HG03064 (cell line): ENCODE measurements around the gene SKAP2.

Experiments
- ATAC-seq: cut with Tn5 transposase; IDR thresholded peaks from one replicate; pipeline ENCODE4 v1.9.1; 2021; ENCODE audit warnings: low read depth; ENCODE audit not compliant: unreplicated experiment

The SKAP2 gene

DNA sequence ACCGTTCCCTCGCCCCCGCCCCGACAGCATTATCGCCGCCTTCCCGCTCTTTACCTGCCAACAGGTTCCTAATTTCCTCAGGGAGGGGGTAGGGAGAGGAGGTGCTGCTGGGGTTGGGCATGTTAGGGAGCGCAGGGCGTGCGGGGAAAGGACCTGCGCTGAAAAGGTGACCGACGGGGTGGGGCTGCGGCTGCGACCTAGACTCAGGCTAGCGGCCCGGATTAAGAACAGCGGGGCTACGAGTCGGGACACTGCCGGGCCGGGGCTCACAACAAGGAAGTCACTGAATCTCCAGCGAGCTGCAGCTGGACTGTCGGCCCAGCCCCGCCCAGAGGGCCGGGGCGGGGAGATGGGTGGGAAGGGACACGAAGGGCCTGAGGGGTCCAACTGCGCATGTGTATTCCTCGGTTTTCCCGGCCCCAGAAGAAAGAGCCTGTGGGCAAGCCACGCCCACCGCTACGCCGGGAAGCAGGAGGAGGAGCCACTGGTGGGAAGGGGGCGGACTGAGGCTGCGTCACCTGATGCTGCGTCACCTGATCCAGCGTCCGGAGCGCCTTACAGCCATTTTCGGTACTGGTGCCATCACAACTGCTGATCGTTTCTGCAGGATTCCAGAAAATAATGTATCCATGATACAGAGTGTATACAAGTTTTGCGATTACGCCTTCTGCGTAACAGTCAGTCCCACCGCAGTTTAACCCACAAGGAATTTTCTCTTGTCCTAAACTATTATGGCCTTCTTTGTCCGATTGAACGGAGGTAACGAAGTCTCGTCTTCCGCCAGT lies at the start of gene SKAP2:
Gene SKAP2, minus strand, starts transcription at position 282 of the 785 bp plus-strand sequence. Its CDS starts 161 bp downstream, at position 121.
- ATAC-seq, result peak; percentile 94

- no peak for ATAC-seq
Measured at GRCh38 chr7:26912933-26913536, 48.6 kb upstream of the SKAP2 start.

DNA sequence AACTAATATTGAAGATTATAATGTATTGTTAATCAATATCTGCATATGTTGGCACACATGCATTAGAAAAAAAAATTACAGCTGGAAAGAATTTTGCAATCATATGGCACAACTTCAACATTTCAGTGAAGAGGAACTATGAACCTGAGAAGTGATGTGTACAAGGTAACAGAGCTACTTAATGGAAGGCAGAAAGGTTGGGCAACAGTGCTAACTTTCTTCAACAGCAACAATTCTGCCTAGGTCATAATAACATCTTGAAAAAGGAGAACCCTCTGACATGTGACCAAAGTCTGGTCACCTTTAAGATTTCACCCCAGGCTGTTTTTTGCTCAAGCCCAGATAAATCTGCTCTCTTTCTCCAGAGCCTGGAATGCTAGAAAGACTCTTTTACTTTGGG lies 47.9 kb upstream of the SKAP2 start:
- ATAC-seq, result no peak

- no peak for ATAC-seq
Measured at GRCh38 chr7:26910221-26910620, 45.8 kb upstream of the SKAP2 start.

GRCh38 chr7:26900251-26900650 lies 35.9 kb upstream of the SKAP2 start:
- no peak for ATAC-seq

GRCh38 chr7:26899519-26899918 lies 35.1 kb upstream of the SKAP2 start:
- ATAC-seq, result no peak

DNA sequence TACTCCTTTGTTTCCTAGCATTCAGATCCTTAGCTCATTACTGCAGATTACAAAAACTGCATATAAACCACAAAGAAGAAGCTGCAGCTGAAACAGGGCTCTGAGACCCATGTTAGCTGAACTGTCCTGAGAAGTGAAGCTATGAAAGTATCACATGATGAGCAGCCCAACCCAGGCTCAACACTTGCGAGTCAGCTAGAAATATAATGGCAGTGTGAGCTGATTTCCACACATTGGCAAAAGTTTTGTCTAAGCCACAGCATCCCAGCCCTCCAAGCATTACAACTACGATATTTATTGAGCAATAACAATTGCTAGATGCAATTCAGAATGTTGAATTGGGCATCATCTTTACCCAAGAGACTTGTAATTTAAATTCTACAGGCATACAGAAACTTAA lies 34.5 kb upstream of the SKAP2 start:
- no peak for ATAC-seq

GRCh38 chr7:26897928-26898327 lies 33.5 kb upstream of the SKAP2 start:
- no peak for ATAC-seq

- ATAC-seq, result no peak
Measured at GRCh38 chr7:26891400-26892350, 27.3 kb upstream of the SKAP2 start.

DNA sequence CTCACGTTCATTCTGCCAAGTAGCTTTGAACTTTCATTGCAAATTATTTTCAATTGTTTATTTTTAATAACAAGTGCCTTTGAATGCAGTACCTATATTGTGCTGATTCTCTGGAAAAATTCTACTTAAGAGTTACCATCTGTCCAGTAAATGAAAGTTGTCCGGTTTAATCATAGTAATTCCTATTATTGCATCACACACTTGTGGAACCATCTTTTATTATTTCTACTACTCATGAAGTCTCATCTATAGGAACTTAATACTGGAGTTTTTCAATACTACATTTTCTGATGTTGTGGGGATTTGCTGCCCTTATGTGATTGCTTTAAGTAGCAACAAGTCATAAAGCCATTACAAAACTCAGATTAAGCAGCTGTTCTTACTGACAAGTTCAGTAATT lies 16.5 kb upstream of the SKAP2 start:
- no peak for ATAC-seq

GRCh38 chr7:26879671-26880070 lies 15.3 kb upstream of the SKAP2 start:
- ATAC-seq, result no peak

DNA sequence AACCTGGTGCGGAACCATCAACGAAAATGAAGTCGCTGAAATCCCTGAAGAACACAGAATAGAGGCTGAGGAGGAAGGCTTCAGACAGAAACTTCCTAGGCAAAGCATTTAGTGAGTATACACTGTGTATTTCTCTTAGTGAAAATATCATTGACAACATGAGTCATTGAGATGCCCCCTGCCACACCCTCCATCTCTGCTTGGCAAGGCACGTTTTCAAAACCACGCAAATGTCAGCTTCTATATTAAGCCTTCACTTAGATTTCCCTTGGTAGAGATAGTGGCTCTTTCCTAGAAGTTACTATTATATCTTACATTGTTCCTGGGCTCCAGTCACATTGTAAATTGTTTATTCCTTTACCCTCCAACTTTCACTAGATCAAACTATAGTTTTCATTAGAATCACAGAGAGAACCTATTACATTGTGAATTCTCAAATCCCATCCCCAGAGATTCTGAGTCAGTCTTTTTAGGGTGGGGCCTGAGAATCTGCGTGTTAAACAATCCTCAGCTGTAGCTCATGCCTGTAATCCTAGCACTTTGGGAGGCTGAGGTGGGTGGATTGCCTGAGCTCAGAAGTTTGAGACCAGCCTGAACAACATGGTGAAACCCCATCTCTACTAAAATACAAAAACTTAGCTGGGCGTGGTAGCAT lies 4.6 kb upstream of the SKAP2 start:
- ATAC-seq, result no peak

DNA sequence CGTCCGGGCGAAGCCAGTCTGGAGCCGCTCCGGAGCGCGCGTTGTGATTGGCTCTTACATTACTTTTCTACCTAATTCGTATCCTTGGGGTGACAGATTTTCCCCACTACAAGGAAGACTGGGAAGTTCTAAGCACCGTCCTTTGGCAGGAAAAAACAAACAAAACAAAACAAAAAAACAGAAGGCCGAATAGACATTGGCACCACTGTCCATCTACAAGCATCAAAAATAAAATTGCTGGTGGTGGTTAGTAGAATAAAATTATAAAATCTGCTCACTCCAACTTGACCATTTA lies 651 bp upstream of the SKAP2 start:
- peak; percentile 51 for ATAC-seq

DNA sequence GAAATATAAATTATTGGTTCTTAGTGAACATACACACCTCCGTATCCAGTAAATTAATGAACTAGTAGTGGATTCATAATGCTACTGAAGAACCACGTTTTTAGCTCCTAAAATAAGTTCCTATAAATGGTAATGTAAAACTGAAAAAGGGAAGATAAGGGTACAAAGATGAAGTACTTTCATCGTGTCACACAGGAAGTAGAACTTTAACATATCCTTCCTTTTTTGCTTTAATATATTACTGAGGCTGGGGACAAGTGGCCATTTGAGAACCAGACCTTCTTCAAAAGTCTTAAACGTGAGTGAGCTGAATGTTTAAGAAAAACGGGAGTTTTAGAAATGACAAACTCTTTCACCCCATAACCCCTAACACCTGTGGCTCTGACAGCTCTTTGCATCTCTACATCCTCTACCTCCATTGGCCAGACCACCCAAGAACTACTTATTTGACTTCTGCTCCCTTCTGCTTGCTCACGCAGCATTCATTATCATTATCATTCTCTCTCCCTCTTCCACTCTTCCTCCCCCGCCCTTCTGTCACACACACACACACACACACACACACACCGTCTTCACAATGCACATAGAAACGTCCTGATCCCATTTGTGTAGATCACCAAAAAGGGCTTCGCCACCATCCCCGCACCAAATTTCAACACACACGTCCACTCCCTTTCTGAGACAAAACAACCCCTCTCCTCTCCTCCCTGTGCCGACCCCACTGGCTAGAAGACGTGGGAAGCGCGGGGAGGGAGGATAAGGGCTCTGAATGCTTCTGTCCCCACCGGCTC lies 677 bp downstream of the SKAP2 start:
- ATAC-seq, result no peak

- no peak for ATAC-seq
Measured at GRCh38 chr7:26862834-26863233, 1.6 kb downstream of the SKAP2 start.

- no peak for ATAC-seq
Measured at GRCh38 chr7:26861050-26861449, 3.3 kb downstream of the SKAP2 start.

DNA sequence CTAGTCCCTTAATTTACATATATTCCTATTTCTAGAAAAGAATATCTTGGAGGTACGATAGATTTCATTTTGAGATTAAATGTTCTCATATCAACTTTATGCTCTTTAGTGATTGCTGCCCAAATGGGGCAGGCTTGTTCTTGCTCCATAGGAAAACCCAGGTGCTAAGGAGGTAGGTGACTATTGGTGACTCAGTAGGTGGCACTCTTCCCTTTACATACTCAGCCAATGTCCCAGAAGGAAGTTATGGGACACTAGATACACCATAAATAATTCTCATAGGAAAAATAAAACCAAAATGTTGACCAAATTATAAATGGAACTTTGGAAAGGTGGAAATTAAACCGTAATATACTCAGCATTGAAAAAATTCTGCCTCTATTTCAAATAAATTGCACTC lies 4.0 kb downstream of the SKAP2 start:
- ATAC-seq, result no peak

DNA sequence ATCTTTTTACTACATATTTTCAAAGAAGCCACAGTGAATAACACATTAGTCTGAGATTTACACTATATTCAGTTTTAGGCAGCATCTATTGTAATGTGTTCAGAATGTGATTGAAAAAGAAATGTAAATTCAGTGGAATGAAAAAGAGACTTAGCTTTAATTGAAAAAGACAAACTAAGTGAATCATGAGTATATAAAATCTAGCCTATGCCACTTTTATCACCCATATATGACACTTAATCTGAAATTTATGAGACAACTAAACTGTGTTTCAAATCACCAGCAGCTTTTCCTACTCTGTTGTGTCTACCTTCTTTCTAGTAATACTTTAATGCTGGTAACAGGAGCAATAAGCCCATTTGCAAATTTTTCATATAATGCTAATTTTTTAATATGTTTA lies 4.7 kb downstream of the SKAP2 start:
- no peak for ATAC-seq

DNA sequence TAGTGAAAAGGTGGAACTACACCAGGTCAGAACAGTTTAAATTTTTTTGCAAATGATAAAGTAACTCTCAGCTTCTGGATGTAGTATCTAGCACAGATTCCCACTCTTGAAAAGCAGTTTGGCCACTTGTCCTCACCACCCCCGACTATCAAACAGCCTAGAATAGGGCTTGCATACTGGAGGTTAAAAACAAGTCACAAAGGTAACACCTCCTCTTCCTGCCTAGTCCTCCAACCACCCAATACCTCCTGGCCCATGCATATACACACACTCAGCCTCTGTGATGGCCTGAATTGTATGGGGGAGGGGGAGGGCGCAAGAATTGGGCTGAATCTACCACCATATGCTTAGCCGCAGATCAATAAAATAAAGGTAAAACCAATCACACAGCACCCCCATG lies 5.7 kb downstream of the SKAP2 start:
- no peak for ATAC-seq

DNA sequence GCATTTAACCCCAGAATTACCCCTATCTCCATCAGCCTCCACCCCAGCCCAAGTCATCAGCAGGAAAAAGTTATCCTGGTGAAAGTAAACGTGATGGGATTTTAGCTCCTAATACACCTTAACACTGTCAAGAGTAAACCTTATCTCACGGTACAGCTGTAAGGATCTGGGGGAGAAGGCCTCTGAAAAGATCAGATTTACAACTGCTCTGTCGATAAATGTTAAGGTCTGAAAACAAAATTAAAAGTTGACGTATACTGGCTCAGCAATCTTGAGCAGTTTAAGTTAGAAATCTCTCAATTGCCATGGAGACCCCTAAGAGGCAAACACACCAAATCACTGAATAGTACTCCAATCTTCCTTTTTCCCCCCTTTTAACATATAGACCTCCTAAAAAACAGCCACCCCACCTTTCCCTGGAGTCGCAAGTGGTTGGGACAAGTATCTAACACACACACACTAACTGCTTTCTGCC lies 6.1 kb downstream of the SKAP2 start:
- ATAC-seq, result no peak
